ENCODE results near the gene CDH5.

DNA sequence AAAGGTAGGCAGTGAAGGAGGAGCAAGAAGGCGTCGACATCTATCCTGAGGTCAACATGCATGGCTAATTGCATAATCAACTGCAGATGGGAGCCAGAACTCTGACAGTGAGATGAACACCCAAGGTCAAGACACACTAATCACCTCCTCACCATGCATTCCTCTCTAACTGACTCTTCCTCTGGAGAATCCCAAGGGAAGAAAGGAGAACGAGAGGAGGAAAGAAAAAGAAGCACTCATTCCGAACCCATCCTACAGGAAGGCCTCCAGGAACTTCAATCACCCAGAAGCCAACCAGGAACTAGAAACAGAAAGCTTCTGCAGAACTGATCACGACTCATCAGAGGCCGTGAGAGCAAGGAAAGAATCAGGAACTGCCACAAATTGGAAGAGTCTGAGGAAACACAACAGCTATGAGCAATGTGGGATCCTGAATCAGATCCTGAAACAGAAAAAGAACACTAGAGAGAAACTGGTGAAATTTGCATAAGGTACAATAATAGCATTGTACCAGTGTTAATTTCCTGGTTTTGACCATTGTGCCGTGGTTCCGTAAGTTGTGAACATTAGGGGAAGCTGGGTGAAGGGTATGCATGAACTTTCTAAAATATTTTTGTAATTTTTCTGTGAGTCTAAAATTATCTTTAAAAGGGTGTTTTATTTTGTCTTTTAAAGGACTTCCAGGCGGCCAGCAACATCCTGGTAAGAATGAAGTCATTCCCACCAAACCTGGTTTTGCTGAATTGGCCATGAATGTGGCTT is 50.6 kb downstream of the CDH5 start:
- TF ChIP-seq, protein P1, sequence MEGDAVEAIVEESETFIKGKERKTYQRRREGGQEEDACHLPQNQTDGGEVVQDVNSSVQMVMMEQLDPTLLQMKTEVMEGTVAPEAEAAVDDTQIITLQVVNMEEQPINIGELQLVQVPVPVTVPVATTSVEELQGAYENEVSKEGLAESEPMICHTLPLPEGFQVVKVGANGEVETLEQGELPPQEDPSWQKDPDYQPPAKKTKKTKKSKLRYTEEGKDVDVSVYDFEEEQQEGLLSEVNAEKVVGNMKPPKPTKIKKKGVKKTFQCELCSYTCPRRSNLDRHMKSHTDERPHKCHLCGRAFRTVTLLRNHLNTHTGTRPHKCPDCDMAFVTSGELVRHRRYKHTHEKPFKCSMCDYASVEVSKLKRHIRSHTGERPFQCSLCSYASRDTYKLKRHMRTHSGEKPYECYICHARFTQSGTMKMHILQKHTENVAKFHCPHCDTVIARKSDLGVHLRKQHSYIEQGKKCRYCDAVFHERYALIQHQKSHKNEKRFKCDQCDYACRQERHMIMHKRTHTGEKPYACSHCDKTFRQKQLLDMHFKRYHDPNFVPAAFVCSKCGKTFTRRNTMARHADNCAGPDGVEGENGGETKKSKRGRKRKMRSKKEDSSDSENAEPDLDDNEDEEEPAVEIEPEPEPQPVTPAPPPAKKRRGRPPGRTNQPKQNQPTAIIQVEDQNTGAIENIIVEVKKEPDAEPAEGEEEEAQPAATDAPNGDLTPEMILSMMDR (conservative IDR thresholded peaks at IDR 0.05), result no peak
- no peak for TF ChIP-seq ZFX (IDR thresholded peaks at IDR 0.05)
